ENCODE results near the gene TGFB2. TPM values are rescaled to one million over a fixed set of nuclear protein-coding genes. Genes with fewer than 3 reads are reported as not detected.

Gene TGFB2
- total and polyA plus RNA-seq, 2 donors (not counting 3 experiments of a cell fraction or from before 2014, with no cell fraction given) = 21.2 to 43.5 TPM

DNA sequence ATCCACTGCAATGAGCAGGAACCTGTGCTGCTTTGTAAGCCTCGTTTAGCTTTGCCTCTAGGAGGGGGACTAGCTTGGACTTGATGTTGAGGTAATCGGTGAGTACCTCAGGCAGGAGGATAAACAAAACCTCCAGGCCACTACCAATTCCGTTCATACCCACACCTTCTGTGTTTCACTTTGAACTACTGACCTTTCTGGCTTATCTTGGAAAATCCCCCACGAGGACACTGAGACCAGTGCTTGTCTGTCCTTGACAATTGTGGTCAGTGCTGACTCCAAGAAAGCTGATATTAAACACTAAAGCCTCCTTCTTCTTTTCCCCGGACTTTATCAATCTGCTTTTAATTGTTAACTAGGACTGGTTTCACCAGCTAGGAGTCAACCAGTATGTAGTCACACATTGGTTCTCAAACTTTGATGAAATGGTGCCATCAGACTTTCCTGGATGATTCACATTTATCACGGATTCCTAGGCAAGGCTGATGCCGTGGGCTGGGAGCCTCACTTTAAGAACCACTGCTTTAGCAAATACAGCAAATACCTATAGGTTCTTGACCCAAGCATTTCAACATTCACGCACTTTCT is 52.7 kb downstream of the TGFB2 start:
- H3K9ac ChIP-seq (replicated peaks; ENCODE audit: extremely low read depth, insufficient read depth, low read length) = no peak overlapping the region
- no peak overlapping the region for H3K27ac ChIP-seq (ENCODE audit: insufficient read depth, low read depth, low read length)
- H3K4me2 ChIP-seq (ENCODE audit: insufficient read depth, low read length) = no peak overlapping the region
- H3K36me3 ChIP-seq (ENCODE audit: control insufficient read depth in 2 of 2, extremely low read depth in 1 of 2, insufficient read depth in 2 of 2, low read length in 2 of 2) = no peaks in the 10 kb centered on the region
- H4K20me1 ChIP-seq (replicated peaks; ENCODE audit: control insufficient read depth, extremely low read depth, insufficient read depth, low read length) = no peaks in the 10 kb centered on the region
- ChIA-PET CTCF (no interaction called here), POLR2A (no interaction called here)
- intact Hi-C loops (cut with micrococcal nuclease) (no loop called here), dilution Hi-C loops (cut with MboI; ENCODE audit: extremely low pct_ligation_motif_present, low sequenced_read_pairs) (no loop called here)
- no peaks in the 10 kb centered on the region for H3K27me3 ChIP-seq (ENCODE audit: control insufficient read depth in 2 of 2, insufficient read depth in 2 of 2, low read length in 2 of 2)
- H2AFZ ChIP-seq (ENCODE audit: low read depth, low read length) = no peak overlapping the region
- no peaks in the 10 kb centered on the region for H3K79me2 ChIP-seq (ENCODE audit: control insufficient read depth, insufficient read depth, low read length)
- no peaks in the 10 kb centered on the region for H3K4me1 ChIP-seq (ENCODE audit: control insufficient read depth, extremely low read depth, insufficient read depth, low read length)
- no peaks in the 10 kb centered on the region for H3K9me3 ChIP-seq (replicated peaks; ENCODE audit: control insufficient read depth, insufficient read depth, low read length)
- no peaks in the 10 kb centered on the region for H3K9me1 ChIP-seq (replicated peaks; ENCODE audit: control insufficient read depth, extremely low read depth, insufficient read depth, low read length)
- DNase-seq (ENCODE audit: low read depth, low spot score) (no peak), FAIRE-seq (no peak)
- no TSS peak for BruUV-seq (replicated peaks)
- no peak overlapping the region for H3K4me3 ChIP-seq (replicated peaks in 1 of 3; ENCODE audit: insufficient read depth in 1 of 3, low read depth in 1 of 3, low read length in 3 of 3)
- no peak for TF ChIP-seq CTCF (IDR thresholded peaks at IDR 0.05; ENCODE audit: extremely low read depth in 1 of 2, insufficient read depth in 1 of 2, low read depth in 1 of 2, low read length in 2 of 2)
- TF ChIP-seq GATA2 (IDR thresholded peaks at IDR 0.05; ENCODE audit: insufficient read depth, insufficient read length, low read depth, low read length) = no peak
- no peak for TF ChIP-seq JUN (IDR thresholded peaks at IDR 0.05; ENCODE audit: borderline replicate concordance, insufficient read depth, insufficient read length, low read depth)
- no peak for TF ChIP-seq POLR2A (IDR thresholded peaks at IDR 0.05; ENCODE audit: low read depth, low read length)

- Histone ChIP-seq H3K27ac (ENCODE audit: insufficient read depth, low read depth, low read length) (no peak overlapping the region), H3K4me3 (replicated peaks in 1 of 3; ENCODE audit: insufficient read depth in 1 of 3, low read depth in 1 of 3, low read length in 3 of 3) (no peak overlapping the region), H3K9me1 (replicated peaks; ENCODE audit: control insufficient read depth, extremely low read depth, insufficient read depth, low read length) (no peaks in the 10 kb centered on the region), H3K9ac (replicated peaks; ENCODE audit: extremely low read depth, insufficient read depth, low read length) (no peak overlapping the region), H3K79me2 (ENCODE audit: control insufficient read depth, insufficient read depth, low read length) (no peaks in the 10 kb centered on the region), H3K36me3 (ENCODE audit: control insufficient read depth in 2 of 2, extremely low read depth in 1 of 2, insufficient read depth in 2 of 2, low read length in 2 of 2) (no peaks in the 10 kb centered on the region), H3K4me1 (ENCODE audit: control insufficient read depth, extremely low read depth, insufficient read depth, low read length) (no peaks in the 10 kb centered on the region), H3K9me3 (replicated peaks; ENCODE audit: control insufficient read depth, insufficient read depth, low read length) (no peaks in the 10 kb centered on the region), H3K4me2 (ENCODE audit: insufficient read depth, low read length) (no peak overlapping the region), H4K20me1 (replicated peaks; ENCODE audit: control insufficient read depth, extremely low read depth, insufficient read depth, low read length) (no peaks in the 10 kb centered on the region), H3K27me3 (ENCODE audit: control insufficient read depth in 2 of 2, insufficient read depth in 2 of 2, low read length in 2 of 2) (no peaks in the 10 kb centered on the region), H2AFZ (ENCODE audit: low read depth, low read length) (no peak overlapping the region)
- TF ChIP-seq EZH2 (IDR thresholded peaks at IDR 0.05; ENCODE audit: borderline replicate concordance, low read depth, low read length, severe bottlenecking) (no peak), CTCF (IDR thresholded peaks at IDR 0.05; ENCODE audit: extremely low read depth in 1 of 2, insufficient read depth in 1 of 2, low read depth in 1 of 2, low read length in 2 of 2) (no peak), FOS (IDR thresholded peaks at IDR 0.05; ENCODE audit: borderline replicate concordance, insufficient read depth, low read length) (no peak), JUN (IDR thresholded peaks at IDR 0.05; ENCODE audit: borderline replicate concordance, insufficient read depth, insufficient read length, low read depth) (no peak), MYC (IDR thresholded peaks at IDR 0.05; ENCODE audit: low read depth, low read length) (no peak), MAX (IDR thresholded peaks at IDR 0.05; ENCODE audit: insufficient read depth, insufficient read length) (no peak), POLR2AphosphoS5 (IDR thresholded peaks at IDR 0.05; ENCODE audit: insufficient read depth, low read depth, low read length) (no peak), POLR2A (IDR thresholded peaks at IDR 0.05; ENCODE audit: low read depth, low read length) (no peak), GATA2 (IDR thresholded peaks at IDR 0.05; ENCODE audit: insufficient read depth, insufficient read length, low read depth, low read length) (no peak)
- CTCF ChIA-PET = no interaction called here
- dilution Hi-C loops (cut with MboI; ENCODE audit: extremely low pct_ligation_motif_present, low sequenced_read_pairs) (no loop called here), intact Hi-C loops (cut with micrococcal nuclease) (no loop called here)
- POLR2A ChIA-PET = no interaction called here
- no peak for FAIRE-seq
- DNase-seq (ENCODE audit: low read depth, low spot score) = no peak
- BruUV-seq (replicated peaks) = no TSS peak
Measured at GRCh38 chr1:218400624-218401023, 55.5 kb downstream of the TGFB2 start.
